Measurements from ENCODE around the gene TMEM200C.

- TF ChIP-seq, protein P1, sequence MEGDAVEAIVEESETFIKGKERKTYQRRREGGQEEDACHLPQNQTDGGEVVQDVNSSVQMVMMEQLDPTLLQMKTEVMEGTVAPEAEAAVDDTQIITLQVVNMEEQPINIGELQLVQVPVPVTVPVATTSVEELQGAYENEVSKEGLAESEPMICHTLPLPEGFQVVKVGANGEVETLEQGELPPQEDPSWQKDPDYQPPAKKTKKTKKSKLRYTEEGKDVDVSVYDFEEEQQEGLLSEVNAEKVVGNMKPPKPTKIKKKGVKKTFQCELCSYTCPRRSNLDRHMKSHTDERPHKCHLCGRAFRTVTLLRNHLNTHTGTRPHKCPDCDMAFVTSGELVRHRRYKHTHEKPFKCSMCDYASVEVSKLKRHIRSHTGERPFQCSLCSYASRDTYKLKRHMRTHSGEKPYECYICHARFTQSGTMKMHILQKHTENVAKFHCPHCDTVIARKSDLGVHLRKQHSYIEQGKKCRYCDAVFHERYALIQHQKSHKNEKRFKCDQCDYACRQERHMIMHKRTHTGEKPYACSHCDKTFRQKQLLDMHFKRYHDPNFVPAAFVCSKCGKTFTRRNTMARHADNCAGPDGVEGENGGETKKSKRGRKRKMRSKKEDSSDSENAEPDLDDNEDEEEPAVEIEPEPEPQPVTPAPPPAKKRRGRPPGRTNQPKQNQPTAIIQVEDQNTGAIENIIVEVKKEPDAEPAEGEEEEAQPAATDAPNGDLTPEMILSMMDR (IDR thresholded peaks at IDR 0.05 in 2 of 3, conservative IDR thresholded peaks at IDR 0.05 in 1 of 3; ENCODE audit: insufficient read depth in 2 of 3, low read depth in 1 of 3, low read length in 3 of 3) = no peak
- TF ChIP-seq POLR2AphosphoS5 (IDR thresholded peaks at IDR 0.05; ENCODE audit: control insufficient read depth, insufficient read depth, low read depth, low read length) (no peak), POLR2B (IDR thresholded peaks at IDR 0.05; ENCODE audit: low read depth, partially characterized antibody) (no peak), PREB (CRISPR knock-in tag; IDR thresholded peaks at IDR 0.05) (no peak), HLTF (IDR thresholded peaks at IDR 0.05) (no peak), ZSCAN29 (IDR thresholded peaks at IDR 0.05) (no peak), EP300 (IDR thresholded peaks at IDR 0.05; ENCODE audit: low read length) (no peak), JUN (IDR thresholded peaks at IDR 0.05; ENCODE audit: borderline replicate concordance, low read depth, low read length) (no peak), JUN (CRISPR knock-in tag; IDR thresholded peaks at IDR 0.05; ENCODE audit: borderline replicate concordance) (no peak), TEAD4 (IDR thresholded peaks at IDR 0.05; ENCODE audit: low read length) (no peak), TEAD4 (CRISPR knock-in tag; IDR thresholded peaks at IDR 0.05; ENCODE audit: borderline replicate concordance) (no peak), ZNF384 (IDR thresholded peaks at IDR 0.05; ENCODE audit: low read depth, low read length) (no peak), ZNF140 (CRISPR knock-in tag; IDR thresholded peaks at IDR 0.05) (no peak), EHMT2 (IDR thresholded peaks at IDR 0.05) (no peak)
- TF ChIP-seq, protein P2, sequence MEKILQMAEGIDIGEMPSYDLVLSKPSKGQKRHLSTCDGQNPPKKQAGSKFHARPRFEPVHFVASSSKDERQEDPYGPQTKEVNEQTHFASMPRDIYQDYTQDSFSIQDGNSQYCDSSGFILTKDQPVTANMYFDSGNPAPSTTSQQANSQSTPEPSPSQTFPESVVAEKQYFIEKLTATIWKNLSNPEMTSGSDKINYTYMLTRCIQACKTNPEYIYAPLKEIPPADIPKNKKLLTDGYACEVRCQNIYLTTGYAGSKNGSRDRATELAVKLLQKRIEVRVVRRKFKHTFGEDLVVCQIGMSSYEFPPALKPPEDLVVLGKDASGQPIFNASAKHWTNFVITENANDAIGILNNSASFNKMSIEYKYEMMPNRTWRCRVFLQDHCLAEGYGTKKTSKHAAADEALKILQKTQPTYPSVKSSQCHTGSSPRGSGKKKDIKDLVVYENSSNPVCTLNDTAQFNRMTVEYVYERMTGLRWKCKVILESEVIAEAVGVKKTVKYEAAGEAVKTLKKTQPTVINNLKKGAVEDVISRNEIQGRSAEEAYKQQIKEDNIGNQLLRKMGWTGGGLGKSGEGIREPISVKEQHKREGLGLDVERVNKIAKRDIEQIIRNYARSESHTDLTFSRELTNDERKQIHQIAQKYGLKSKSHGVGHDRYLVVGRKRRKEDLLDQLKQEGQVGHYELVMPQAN (IDR thresholded peaks at IDR 0.05; ENCODE audit: borderline replicate concordance) = no peak
- TF ChIP-seq, protein P3, sequence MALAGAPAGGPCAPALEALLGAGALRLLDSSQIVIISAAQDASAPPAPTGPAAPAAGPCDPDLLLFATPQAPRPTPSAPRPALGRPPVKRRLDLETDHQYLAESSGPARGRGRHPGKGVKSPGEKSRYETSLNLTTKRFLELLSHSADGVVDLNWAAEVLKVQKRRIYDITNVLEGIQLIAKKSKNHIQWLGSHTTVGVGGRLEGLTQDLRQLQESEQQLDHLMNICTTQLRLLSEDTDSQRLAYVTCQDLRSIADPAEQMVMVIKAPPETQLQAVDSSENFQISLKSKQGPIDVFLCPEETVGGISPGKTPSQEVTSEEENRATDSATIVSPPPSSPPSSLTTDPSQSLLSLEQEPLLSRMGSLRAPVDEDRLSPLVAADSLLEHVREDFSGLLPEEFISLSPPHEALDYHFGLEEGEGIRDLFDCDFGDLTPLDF (CRISPR knock-in tag; IDR thresholded peaks at IDR 0.05) = no peak
These were observed 29.8 kb downstream of the TMEM200C start for GRCh38 chr18:5865521-5865920.
